T-helper 1 cell treated with Interleukin-12 subunit alpha and Interleukin-12 subunit beta and Interleukin-4 antibody, amounts not matched to agents 30 μg/mL and 1 μg/mL, for 36 hours (primary cell): ENCODE data around the gene EGFL6.

Experiments used
- H3K27ac Mint-ChIP-seq: one replicate; pipeline ENCODE4 v1.8.0; 2021; ENCODE audit warnings: mild to moderate bottlenecking, mixed read lengths
- H3K27me3 Mint-ChIP-seq: one replicate; pipeline ENCODE4 v1.8.0; 2021; ENCODE audit warnings: low read depth, mixed read lengths
- H3K36me3 Mint-ChIP-seq: one replicate; pipeline ENCODE4 v1.8.0; 2021; ENCODE audit warnings: low read depth, mixed read lengths
- H3K4me1 Mint-ChIP-seq: one replicate; pipeline ENCODE4 v1.8.0; 2021; ENCODE audit warnings: low read depth, mixed read lengths
- H3K4me3 Mint-ChIP-seq: one replicate; pipeline ENCODE4 v1.8.0; 2021; ENCODE audit warnings: mild to moderate bottlenecking, moderate library complexity, mixed read lengths
- H3K9me3 Mint-ChIP-seq: one replicate; pipeline ENCODE4 v1.8.0; 2021; ENCODE audit warnings: mixed read lengths

The EGFL6 gene

GRCh38 chrX:13565511-13565910 lies 3.9 kb upstream of the EGFL6 start:
- H3K36me3 Mint-ChIP-seq, result no peaks in the 10 kb centered on the region
- no peaks in the 10 kb centered on the region for H3K9me3 Mint-ChIP-seq
- no peak overlapping the region for H3K4me3 Mint-ChIP-seq
- peaks cover 18% of the 10 kb centered on the region for H3K27me3 Mint-ChIP-seq
- no peak overlapping the region for H3K27ac Mint-ChIP-seq
- peaks cover 6% of the 10 kb centered on the region for H3K4me1 Mint-ChIP-seq

GRCh38 chrX:13570261-13570605 lies 832 bp downstream of the EGFL6 start:
- no peaks in the 10 kb centered on the region for H3K9me3 Mint-ChIP-seq
- peaks cover 15% of the 10 kb centered on the region for H3K4me1 Mint-ChIP-seq
- no peaks in the 10 kb centered on the region for H3K36me3 Mint-ChIP-seq
- H3K4me3 Mint-ChIP-seq, result peak overlapping the region; percentile 74
- H3K27me3 Mint-ChIP-seq, result peaks cover 18% of the 10 kb centered on the region
- peak overlapping the region; percentile 3 for H3K27ac Mint-ChIP-seq

- Mint-ChIP-seq H3K27me3 (peaks cover 18% of the 10 kb centered on the region), H3K9me3 (no peaks in the 10 kb centered on the region), H3K4me3 (no peak overlapping the region), H3K4me1 (peaks cover 18% of the 10 kb centered on the region), H3K36me3 (no peaks in the 10 kb centered on the region), H3K27ac (no peak overlapping the region)
Observed at GRCh38 chrX:13571136-13571535, 1.7 kb downstream of the EGFL6 start.

- Mint-ChIP-seq H3K36me3 (no peaks in the 10 kb centered on the region), H3K4me1 (peaks cover 13% of the 10 kb centered on the region), H3K4me3 (no peak overlapping the region), H3K9me3 (no peaks in the 10 kb centered on the region), H3K27me3 (peaks cover 7% of the 10 kb centered on the region), H3K27ac (peak overlapping the region; percentile 62)
Observed at GRCh38 chrX:13574600-13574999, 5.2 kb downstream of the EGFL6 start.

GRCh38 chrX:13579661-13580060 lies 10.3 kb downstream of the EGFL6 start:
- Mint-ChIP-seq H3K4me3 (no peak overlapping the region), H3K9me3 (no peaks in the 10 kb centered on the region), H3K4me1 (peaks cover 2% of the 10 kb centered on the region), H3K27me3 (peaks cover 6% of the 10 kb centered on the region), H3K36me3 (no peaks in the 10 kb centered on the region), H3K27ac (no peak overlapping the region)

- H3K27me3 Mint-ChIP-seq, result peaks cover 15% of the 10 kb centered on the region
- no peak overlapping the region for H3K27ac Mint-ChIP-seq
- H3K4me1 Mint-ChIP-seq, result no peaks in the 10 kb centered on the region
- no peaks in the 10 kb centered on the region for H3K9me3 Mint-ChIP-seq
- H3K4me3 Mint-ChIP-seq, result no peak overlapping the region
- H3K36me3 Mint-ChIP-seq, result no peaks in the 10 kb centered on the region
Observed at GRCh38 chrX:13581554-13581953, 12.2 kb downstream of the EGFL6 start.

- Mint-ChIP-seq H3K4me3 (no peak overlapping the region), H3K27me3 (peaks cover 15% of the 10 kb centered on the region), H3K36me3 (no peaks in the 10 kb centered on the region), H3K27ac (no peak overlapping the region), H3K9me3 (no peaks in the 10 kb centered on the region), H3K4me1 (no peaks in the 10 kb centered on the region)
Observed at GRCh38 chrX:13587786-13588477, 18.5 kb downstream of the EGFL6 start.

GRCh38 chrX:13590207-13590606 lies 20.8 kb downstream of the EGFL6 start:
- no peaks in the 10 kb centered on the region for H3K36me3 Mint-ChIP-seq
- no peak overlapping the region for H3K27ac Mint-ChIP-seq
- H3K9me3 Mint-ChIP-seq, result no peaks in the 10 kb centered on the region
- H3K4me1 Mint-ChIP-seq, result no peaks in the 10 kb centered on the region
- no peak overlapping the region for H3K4me3 Mint-ChIP-seq
- H3K27me3 Mint-ChIP-seq, result peaks cover 8% of the 10 kb centered on the region

GRCh38 chrX:13590914-13591313 lies 21.5 kb downstream of the EGFL6 start:
- Mint-ChIP-seq H3K9me3 (no peaks in the 10 kb centered on the region), H3K36me3 (no peaks in the 10 kb centered on the region), H3K4me3 (no peak overlapping the region), H3K4me1 (no peaks in the 10 kb centered on the region), H3K27ac (no peak overlapping the region), H3K27me3 (peaks cover 3% of the 10 kb centered on the region)

GRCh38 chrX:13597874-13598273 lies 28.5 kb downstream of the EGFL6 start:
- Mint-ChIP-seq H3K36me3 (no peaks in the 10 kb centered on the region), H3K27ac (no peak overlapping the region), H3K9me3 (no peaks in the 10 kb centered on the region), H3K4me3 (no peak overlapping the region), H3K27me3 (no peaks in the 10 kb centered on the region), H3K4me1 (no peaks in the 10 kb centered on the region)

GRCh38 chrX:13598877-13599276 lies 29.5 kb downstream of the EGFL6 start:
- no peaks in the 10 kb centered on the region for H3K4me1 Mint-ChIP-seq
- no peak overlapping the region for H3K4me3 Mint-ChIP-seq

GRCh38 chrX:13599491-13599890 lies 30.1 kb downstream of the EGFL6 start:
- Mint-ChIP-seq H3K27ac (no peak overlapping the region), H3K9me3 (no peaks in the 10 kb centered on the region), H3K4me1 (no peaks in the 10 kb centered on the region), H3K27me3 (no peaks in the 10 kb centered on the region), H3K4me3 (no peak overlapping the region), H3K36me3 (no peaks in the 10 kb centered on the region)

More at GRCh38 chrX:13598877-13599276, 29.5 kb downstream of the EGFL6 start:
- Mint-ChIP-seq H3K36me3 (no peaks in the 10 kb centered on the region), H3K9me3 (no peaks in the 10 kb centered on the region), H3K27me3 (no peaks in the 10 kb centered on the region), H3K27ac (no peak overlapping the region)

GRCh38 chrX:13605611-13606010 lies 36.2 kb downstream of the EGFL6 start:
- Mint-ChIP-seq H3K4me3 (no peak overlapping the region), H3K36me3 (peaks cover 2% of the 10 kb centered on the region), H3K27me3 (no peaks in the 10 kb centered on the region), H3K4me1 (no peaks in the 10 kb centered on the region), H3K9me3 (no peaks in the 10 kb centered on the region), H3K27ac (no peak overlapping the region)

- no peak overlapping the region for H3K4me3 Mint-ChIP-seq
- no peak overlapping the region for H3K27ac Mint-ChIP-seq
- peaks cover 2% of the 10 kb centered on the region for H3K36me3 Mint-ChIP-seq
- no peaks in the 10 kb centered on the region for H3K9me3 Mint-ChIP-seq
- H3K4me1 Mint-ChIP-seq, result no peaks in the 10 kb centered on the region
- no peaks in the 10 kb centered on the region for H3K27me3 Mint-ChIP-seq
Observed at GRCh38 chrX:13607331-13607995, 38.1 kb downstream of the EGFL6 start.

GRCh38 chrX:13607996-13608365 lies 38.6 kb downstream of the EGFL6 start:
- Mint-ChIP-seq H3K27me3 (no peaks in the 10 kb centered on the region), H3K9me3 (no peaks in the 10 kb centered on the region), H3K27ac (no peak overlapping the region), H3K4me3 (no peak overlapping the region), H3K4me1 (no peaks in the 10 kb centered on the region), H3K36me3 (peaks cover 2% of the 10 kb centered on the region)
